SU-DHL-6 (cell line): ENCODE measurements around the gene SDC4.

Experiments
- H2AFZ ChIP-seq: fragments of 200-600 bp; sonication (generic); 2 replicates; pipeline ENCODE4 v1.6.1; 2014; ENCODE audit warnings: low read depth, mild to moderate bottlenecking, moderate library complexity, mixed read lengths, antibody characterized with exemption, low read length; ENCODE audit not compliant: severe bottlenecking
- H3F3A ChIP-seq: fragments of 200-600 bp; shearing (Covaris generic); 2 replicates; pipeline ENCODE4 v1.6.0; 2016; ENCODE audit warnings: antibody characterized with exemption, mild to moderate bottlenecking; ENCODE audit not compliant: insufficient read depth
- H3K27ac ChIP-seq: fragments of 200-600 bp; sonication (generic); 2 replicates; pipeline ENCODE4 v1.5.1; 2016; ENCODE audit warnings: low read depth, mild to moderate bottlenecking, low read length, moderate library complexity, mixed read lengths
- H3K27me3 ChIP-seq: fragments of 200-600 bp; sonication (generic), shearing (Covaris generic); 2 replicates; pipeline ENCODE4 v1.6.0; 2014; ENCODE audit warnings: mild to moderate bottlenecking, low read length
- H3K36me3 ChIP-seq: fragments of 200-600 bp; sonication (generic); 2 replicates; pipeline ENCODE4 v1.6.1; 2014; ENCODE audit warnings: mild to moderate bottlenecking, low read length, mixed read lengths
- H3K4me2 ChIP-seq: fragments of 300-600, 200-600 bp; shearing (Covaris generic), sonication (generic); 2 replicates; pipeline ENCODE4 v1.6.0; 2014; ENCODE audit warnings: low read length, low read depth, mild to moderate bottlenecking; ENCODE audit not compliant: poor library complexity, severe bottlenecking
- H3K4me3 ChIP-seq: fragments of 200-600 bp; sonication (generic); 2 replicates; pipeline ENCODE4 v1.5.1; 2014; ENCODE audit warnings: antibody characterized with exemption, low read length, mild to moderate bottlenecking, mixed read lengths; ENCODE audit not compliant: insufficient read depth, poor library complexity, severe bottlenecking
- H3K79me2 ChIP-seq: fragments of 200-600 bp; sonication (generic); 2 replicates; pipeline ENCODE4 v1.6.1; 2014; ENCODE audit warnings: mild to moderate bottlenecking, low read length, moderate library complexity; ENCODE audit not compliant: insufficient read depth
- H3K9ac ChIP-seq: fragments of 200-600 bp; sonication (generic); 2 replicates; pipeline ENCODE4 v1.7.0; 2014; ENCODE audit warnings: mild to moderate bottlenecking, low read length
- H3K9me2 ChIP-seq: fragments of 200-600 bp; sonication (generic); replicated peaks from 2 replicates; pipeline ENCODE4 v1.6.1; 2014; ENCODE audit warnings: low read length; ENCODE audit not compliant: insufficient read depth
- H3K9me3 ChIP-seq: fragments of 200-600 bp; sonication (generic); 2 replicates; pipeline ENCODE4 v1.6.1; 2014; ENCODE audit warnings: low read length, mixed read lengths; ENCODE audit not compliant: insufficient read depth
- H4K20me1 ChIP-seq: fragments of 200-600 bp; sonication (generic); 2 replicates; pipeline ENCODE4 v1.6.1; 2014; ENCODE audit warnings: low read depth, mild to moderate bottlenecking, antibody characterized with exemption, low read length, moderate library complexity, mixed read lengths
- EZH2phosphoT487 ChIP-seq: fragments of 200-600 bp; sonication (generic), shearing (Covaris generic); conservative IDR thresholded peaks from 2 replicates; pipeline ENCODE4 v1.6.1; 2018; ENCODE audit warnings: mild to moderate bottlenecking, antibody characterized with exemption, low read length, moderate library complexity, mixed read lengths
- TF ChIP-seq, protein P1 (sequence below): fragments of 200-600 bp; sonication (generic); IDR thresholded peaks from one replicate; pipeline ENCODE4 v1.5.1; 2017; ENCODE audit warnings: antibody characterized with exemption, mild to moderate bottlenecking, low read length, moderate library complexity; ENCODE audit not compliant: insufficient read depth, poor library complexity, severe bottlenecking

Gene SDC4

GRCh38 chr20:45374101-45374467 is 25.9 kb upstream of the SDC4 start:
- Histone ChIP-seq H3K4me3 (no peak overlapping the region), H3F3A (peaks cover 1% of the 10 kb centered on the region; the same call in 1 of the 2 replicates)

DNA sequence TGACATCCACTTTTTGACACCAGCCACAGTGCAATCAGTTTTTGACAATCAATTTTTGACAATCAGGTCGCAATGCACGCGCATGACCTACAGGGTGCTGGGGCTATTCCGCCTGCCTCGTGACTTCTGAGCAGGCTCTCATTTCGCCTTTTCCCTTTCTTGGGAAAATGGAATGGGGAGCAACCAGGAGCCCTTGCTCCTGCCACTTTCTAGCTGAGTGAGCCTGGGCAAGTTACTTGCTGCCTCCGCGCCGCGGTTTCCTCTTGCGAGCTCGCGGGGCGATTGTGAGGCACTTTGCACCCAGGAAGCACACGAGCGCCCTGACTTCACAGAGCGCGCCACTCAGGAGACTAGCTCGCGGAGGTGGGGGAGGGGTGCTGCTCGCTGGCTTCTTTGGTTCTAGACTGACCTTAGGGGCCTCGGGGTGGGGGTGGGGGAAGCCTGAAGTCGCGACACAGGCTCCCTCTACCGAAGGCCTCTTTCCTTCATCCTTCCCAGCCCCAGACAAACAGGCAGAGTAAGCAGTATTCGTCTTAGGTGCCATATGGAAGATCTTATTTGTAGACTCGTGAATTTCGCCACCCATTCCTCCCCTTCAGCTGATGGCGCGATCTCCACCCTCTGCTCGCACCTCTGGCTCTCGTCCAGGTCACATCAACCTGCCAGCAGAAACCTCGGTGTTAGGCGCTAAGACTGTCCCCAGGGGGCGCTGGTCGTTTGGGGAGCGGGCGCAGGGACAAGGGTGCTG is 25.3 kb upstream of the SDC4 start:
- Histone ChIP-seq H3K9ac (peak overlapping the region; percentile 10; the same call in 1 of the 2 replicates), H3K9me3 (no peaks in the 10 kb centered on the region), H3K27ac (no peak overlapping the region), H3K79me2 (no peaks in the 10 kb centered on the region), H3K27me3 (no peaks in the 10 kb centered on the region), H4K20me1 (no peaks in the 10 kb centered on the region), H3K4me3 (no peak overlapping the region), H3K9me2 (no peaks in the 10 kb centered on the region), H3K36me3 (no peaks in the 10 kb centered on the region), H3F3A (peaks cover 3% of the 10 kb centered on the region; the same call in 1 of the 2 replicates), H3K4me2 (peak overlapping the region; percentile 41), H2AFZ (no peak overlapping the region)
- TF ChIP-seq, protein P1, sequence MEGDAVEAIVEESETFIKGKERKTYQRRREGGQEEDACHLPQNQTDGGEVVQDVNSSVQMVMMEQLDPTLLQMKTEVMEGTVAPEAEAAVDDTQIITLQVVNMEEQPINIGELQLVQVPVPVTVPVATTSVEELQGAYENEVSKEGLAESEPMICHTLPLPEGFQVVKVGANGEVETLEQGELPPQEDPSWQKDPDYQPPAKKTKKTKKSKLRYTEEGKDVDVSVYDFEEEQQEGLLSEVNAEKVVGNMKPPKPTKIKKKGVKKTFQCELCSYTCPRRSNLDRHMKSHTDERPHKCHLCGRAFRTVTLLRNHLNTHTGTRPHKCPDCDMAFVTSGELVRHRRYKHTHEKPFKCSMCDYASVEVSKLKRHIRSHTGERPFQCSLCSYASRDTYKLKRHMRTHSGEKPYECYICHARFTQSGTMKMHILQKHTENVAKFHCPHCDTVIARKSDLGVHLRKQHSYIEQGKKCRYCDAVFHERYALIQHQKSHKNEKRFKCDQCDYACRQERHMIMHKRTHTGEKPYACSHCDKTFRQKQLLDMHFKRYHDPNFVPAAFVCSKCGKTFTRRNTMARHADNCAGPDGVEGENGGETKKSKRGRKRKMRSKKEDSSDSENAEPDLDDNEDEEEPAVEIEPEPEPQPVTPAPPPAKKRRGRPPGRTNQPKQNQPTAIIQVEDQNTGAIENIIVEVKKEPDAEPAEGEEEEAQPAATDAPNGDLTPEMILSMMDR, result peak; percentile 91
- TF ChIP-seq EZH2phosphoT487, result no peak

More at GRCh38 chr20:45374101-45374467, 25.9 kb upstream of the SDC4 start:
- Histone ChIP-seq H3K9me3 (no peaks in the 10 kb centered on the region), H4K20me1 (no peaks in the 10 kb centered on the region), H3K9ac (no peak overlapping the region), H3K9me2 (no peaks in the 10 kb centered on the region), H3K36me3 (no peaks in the 10 kb centered on the region), H2AFZ (no peak overlapping the region), H3K27me3 (no peaks in the 10 kb centered on the region), H3K79me2 (no peaks in the 10 kb centered on the region), H3K27ac (no peak overlapping the region), H3K4me2 (no peak overlapping the region)
- TF ChIP-seq, protein P1, result no peak
- no peak for TF ChIP-seq EZH2phosphoT487

GRCh38 chr20:45372646-45373352 is 24.6 kb upstream of the SDC4 start:
- H3K4me2 ChIP-seq, result no peak overlapping the region
- no peak overlapping the region for H3K9ac ChIP-seq
- H3K36me3 ChIP-seq, result no peaks in the 10 kb centered on the region
- H3F3A ChIP-seq, result peaks cover 6% of the 10 kb centered on the region
- H2AFZ ChIP-seq, result no peak overlapping the region
- no peak overlapping the region for H3K4me3 ChIP-seq
- H3K27ac ChIP-seq, result no peak overlapping the region
- H3K9me3 ChIP-seq, result no peaks in the 10 kb centered on the region
- H3K9me2 ChIP-seq, result no peaks in the 10 kb centered on the region
- no peak for TF ChIP-seq EZH2phosphoT487
- TF ChIP-seq, protein P1, result no peak
- no peaks in the 10 kb centered on the region for H3K79me2 ChIP-seq
- H4K20me1 ChIP-seq, result no peaks in the 10 kb centered on the region
- no peaks in the 10 kb centered on the region for H3K27me3 ChIP-seq
